IPS-18c (cell line): ENCODE measurements around the gene DNASE1L2.

Experiments
- H3K4me3 ChIP-seq: 2 replicates; pipeline ENCODE4 v1.7.0; 2013; ENCODE audit warnings: low read depth, mild to moderate bottlenecking, low read length, moderate library complexity; ENCODE audit not compliant: insufficient read depth
- H3K9me3 ChIP-seq: one replicate; pipeline ENCODE4 v1.6.1; 2013; ENCODE audit warnings: mild to moderate bottlenecking, low read length, moderate library complexity; ENCODE audit not compliant: control insufficient read depth, insufficient read depth

DNASE1L2 gene

GRCh38 chr16:2236337-2237101 is at the start of gene DNASE1L2:
Gene DNASE1L2, plus strand, starts transcription at chr16:2236444. Its CDS starts 373 bp downstream, at chr16:2236817.
- no peaks in the 10 kb centered on the region for H3K9me3 ChIP-seq
- H3K4me3 ChIP-seq, result peak within 1 kb of the TSS; percentile 51

GRCh38 chr16:2186505-2186904 is 49.7 kb upstream of the DNASE1L2 start:
- Histone ChIP-seq H3K9me3 (no peaks in the 10 kb centered on the region), H3K4me3 (no peak overlapping the region; the same call in 1 of the 2 replicates)

GRCh38 chr16:2187212-2187611 is 49.0 kb upstream of the DNASE1L2 start:
- Histone ChIP-seq H3K9me3 (no peaks in the 10 kb centered on the region), H3K4me3 (no peak overlapping the region)

GRCh38 chr16:2188395-2188794 is 47.8 kb upstream of the DNASE1L2 start:
- Histone ChIP-seq H3K9me3 (no peaks in the 10 kb centered on the region), H3K4me3 (no peak overlapping the region)

GRCh38 chr16:2189252-2189893 is 46.9 kb upstream of the DNASE1L2 start:
- no peaks in the 10 kb centered on the region for H3K9me3 ChIP-seq
- no peak overlapping the region for H3K4me3 ChIP-seq

GRCh38 chr16:2190002-2190658 is 46.1 kb upstream of the DNASE1L2 start:
- H3K9me3 ChIP-seq, result no peaks in the 10 kb centered on the region
- H3K4me3 ChIP-seq, result no peak overlapping the region

DNA sequence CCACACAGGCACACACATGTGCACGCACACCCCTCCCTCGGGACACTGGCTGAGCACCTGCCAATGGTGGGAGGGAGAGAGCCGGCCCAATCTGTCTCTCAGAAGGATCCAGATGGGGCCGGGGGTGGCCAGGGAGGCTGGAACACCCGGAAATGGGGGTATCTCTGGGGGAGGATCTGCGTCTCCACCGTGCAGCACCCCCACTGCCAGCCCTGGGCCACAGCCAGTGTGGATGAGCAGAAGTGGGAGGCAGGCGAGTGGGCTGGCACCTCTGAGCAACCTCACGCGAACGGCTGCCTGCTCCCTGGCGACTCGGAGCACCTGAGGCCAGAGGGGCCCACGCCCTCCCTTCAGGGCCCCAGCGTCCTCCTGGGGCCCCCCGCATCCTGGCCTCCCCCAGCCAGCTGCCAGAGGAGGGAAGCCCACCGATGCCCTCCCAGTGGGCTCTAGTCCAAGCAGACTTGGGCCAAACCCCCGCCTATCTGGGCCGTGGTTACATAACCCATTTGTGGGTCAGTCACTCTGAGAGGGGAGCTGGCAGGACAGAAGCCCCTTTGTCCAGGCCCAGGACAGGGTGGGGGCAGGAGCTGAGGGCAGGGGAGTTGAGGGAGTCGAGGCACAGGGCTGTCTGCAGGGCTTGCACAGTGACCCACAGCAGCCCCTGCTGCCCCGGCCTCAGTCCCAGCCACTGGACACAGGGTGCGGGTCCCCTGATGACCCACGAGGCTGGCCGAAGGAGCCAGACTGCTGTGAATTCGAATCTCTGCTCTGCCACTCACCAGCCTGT is 45.4 kb upstream of the DNASE1L2 start:
- no peaks in the 10 kb centered on the region for H3K9me3 ChIP-seq
- H3K4me3 ChIP-seq, result no peak overlapping the region

- no peak overlapping the region for H3K4me3 ChIP-seq
- H3K9me3 ChIP-seq, result no peaks in the 10 kb centered on the region
Measured at GRCh38 chr16:2191446-2191706, 44.9 kb upstream of the DNASE1L2 start.

- Histone ChIP-seq H3K4me3 (no peak overlapping the region), H3K9me3 (no peaks in the 10 kb centered on the region)
Measured at GRCh38 chr16:2194166-2194834, 41.9 kb upstream of the DNASE1L2 start.

DNA sequence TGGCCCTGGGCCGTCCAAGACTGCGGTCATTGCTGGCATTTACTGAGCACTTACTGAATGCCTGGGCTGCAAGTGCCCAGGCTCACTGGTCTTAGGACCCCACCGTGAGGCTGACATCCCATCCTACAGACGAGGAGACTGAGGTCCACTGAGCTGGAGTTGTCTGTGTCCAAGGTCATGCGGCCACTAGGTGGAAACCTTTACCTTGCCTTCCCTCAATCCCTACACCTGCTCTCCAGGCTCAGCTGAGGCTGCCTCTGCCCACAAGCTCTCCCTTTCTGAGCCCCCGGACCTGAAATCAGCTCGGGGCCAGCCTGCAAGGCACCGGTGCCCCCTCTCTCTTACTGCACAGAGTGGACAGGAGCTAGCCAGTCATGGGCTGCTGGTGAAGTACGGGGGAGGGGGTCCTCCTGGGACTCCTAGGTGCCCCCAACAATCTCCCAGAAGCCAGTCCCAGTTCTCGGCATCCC is 41.4 kb upstream of the DNASE1L2 start:
- peak overlapping the region; percentile 57; the same call in 1 of the 2 replicates for H3K4me3 ChIP-seq
- no peaks in the 10 kb centered on the region for H3K9me3 ChIP-seq

DNA sequence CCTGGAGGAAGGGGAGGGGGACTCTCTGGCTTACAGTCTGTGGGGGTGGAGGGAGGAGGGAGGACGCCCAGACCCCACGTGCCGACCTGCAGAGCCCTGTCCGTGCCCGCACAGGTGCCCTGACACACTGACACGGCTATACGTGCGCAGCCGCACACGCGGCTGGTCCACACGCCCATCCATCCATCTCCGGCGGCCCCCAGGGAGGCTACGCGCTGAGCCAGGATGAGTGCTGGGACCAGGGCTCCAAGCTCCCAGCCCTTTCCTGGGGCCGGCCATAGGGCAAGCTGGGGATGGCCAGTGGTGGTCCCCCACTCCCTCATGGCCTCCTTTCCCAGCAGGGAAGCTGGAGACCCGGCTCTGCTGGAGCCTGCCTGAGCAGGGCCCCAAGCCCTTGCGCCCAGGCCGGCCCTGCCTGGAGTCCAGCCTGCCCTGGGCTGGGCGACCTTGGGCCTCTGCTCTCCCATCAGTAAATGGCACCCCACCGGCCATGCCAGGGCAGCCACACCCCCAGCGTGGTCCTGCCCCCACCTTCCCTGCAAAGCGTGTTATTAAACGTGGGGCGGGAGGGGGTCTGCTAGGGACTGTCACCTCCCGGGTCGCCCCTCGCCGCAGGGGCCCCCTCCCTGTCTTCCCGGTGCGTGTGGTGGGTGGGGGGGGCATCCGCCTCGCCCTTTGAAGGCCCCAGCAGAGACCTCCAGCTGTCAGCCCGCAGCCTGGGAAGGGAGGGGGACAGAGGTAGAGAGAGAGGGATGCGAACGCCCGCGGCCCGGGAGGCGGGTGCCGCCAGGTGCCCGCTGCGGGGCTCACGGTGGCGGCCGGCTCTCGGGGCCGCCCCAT is 40.7 kb upstream of the DNASE1L2 start:
- H3K4me3 ChIP-seq, result peak overlapping the region; percentile 57
- no peaks in the 10 kb centered on the region for H3K9me3 ChIP-seq

DNA sequence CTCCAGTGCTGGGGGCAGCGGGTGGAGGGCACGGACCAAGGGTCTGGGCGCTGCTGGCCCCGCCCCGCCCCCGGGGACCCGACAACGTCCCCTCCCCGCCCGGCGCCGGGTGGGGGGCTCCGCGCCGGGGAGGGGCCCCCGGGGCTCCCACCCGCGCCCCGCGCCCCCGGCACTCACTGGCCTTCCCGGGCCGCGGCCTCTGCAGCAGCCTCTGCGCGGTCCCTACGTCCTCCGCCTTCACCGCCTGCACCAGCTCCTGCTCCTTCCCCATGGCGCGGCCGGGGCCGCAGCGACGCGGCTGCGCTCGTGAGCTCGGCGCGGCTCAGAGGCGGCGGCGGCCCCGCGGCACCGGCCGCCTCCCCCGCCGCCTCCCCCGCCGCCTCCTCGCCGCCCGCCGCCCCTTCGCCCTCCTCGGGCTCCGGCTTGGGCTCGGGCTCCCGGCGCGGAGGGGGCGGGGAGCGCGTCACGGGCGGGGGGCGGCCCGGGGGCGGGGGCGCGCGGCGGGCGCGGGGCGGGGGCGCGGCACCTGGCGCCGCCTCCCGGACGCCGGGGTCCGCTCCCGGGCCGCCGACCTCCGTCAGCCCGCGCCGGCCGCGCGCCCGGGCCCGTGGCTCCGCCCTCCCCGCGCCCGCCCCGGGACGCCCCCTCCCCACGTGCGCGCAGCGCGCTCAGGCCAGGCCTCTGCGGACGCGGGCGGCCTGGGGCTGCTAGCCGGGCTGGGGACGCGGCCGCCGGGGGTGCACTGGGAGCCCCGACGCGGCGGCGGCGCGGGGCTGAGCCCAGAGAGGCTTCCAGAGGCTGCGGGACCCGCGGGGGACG is 39.9 kb upstream of the DNASE1L2 start, which contains the start of gene CASKIN1:
TSS of gene CASKIN1 (minus strand) at position 444 of the 819 bp plus-strand sequence. CDS start at position 271, 173 bp downstream.
- Histone ChIP-seq H3K9me3 (no peaks in the 10 kb centered on the region), H3K4me3 (peak within 1 kb of the TSS; percentile 57)

DNA sequence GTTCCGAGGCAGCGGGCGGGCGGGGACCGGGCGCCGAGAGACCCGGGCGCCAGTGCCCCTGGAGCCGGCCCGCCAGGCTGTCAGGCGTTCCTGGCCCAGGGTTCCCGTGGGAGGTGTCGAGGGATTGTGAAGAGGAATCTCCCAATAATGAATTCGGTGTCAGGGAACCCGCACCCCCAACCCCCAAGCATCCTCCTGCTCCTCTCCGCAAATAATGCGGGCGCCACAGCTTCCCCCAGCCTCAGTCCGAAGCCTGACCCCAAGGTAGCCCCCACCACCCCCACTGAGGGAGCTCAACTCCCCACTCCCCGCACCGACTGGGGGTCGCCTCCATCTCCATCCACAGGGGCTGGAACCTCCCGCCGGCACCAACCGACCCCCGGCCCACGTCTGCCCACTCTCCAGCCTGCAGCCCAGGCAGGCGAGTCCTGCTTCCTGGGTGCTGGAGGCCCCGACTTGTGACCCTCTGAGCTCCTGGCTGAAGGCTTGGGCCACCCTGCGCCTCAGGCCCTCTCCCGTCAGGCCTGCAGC is 39.2 kb upstream of the DNASE1L2 start:
- H3K4me3 ChIP-seq, result peak overlapping the region; percentile 51
- H3K9me3 ChIP-seq, result no peaks in the 10 kb centered on the region

DNA sequence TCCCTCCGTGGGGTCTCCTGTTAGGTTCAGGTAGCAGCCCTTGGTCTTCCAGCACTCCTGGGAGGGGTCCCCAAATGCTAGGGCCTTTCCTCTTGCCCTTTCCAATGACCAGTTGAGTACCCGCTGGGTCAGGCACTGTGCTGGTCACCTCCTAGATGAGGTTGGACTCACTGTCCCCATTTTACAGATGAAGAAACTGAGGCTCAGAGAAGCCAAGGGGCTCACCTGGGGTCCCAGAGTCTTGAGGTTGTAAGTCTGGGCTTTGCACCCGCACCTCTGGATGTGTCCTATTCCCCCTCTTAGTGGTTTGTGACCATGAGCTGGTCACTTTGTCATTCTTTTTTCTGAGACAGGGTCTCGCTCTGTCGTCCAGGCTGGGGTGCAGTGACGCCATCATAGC is 38.5 kb upstream of the DNASE1L2 start:
- Histone ChIP-seq H3K4me3 (no peak overlapping the region), H3K9me3 (no peaks in the 10 kb centered on the region)

GRCh38 chr16:2198283-2198682 is 38.0 kb upstream of the DNASE1L2 start:
- no peaks in the 10 kb centered on the region for H3K9me3 ChIP-seq

More at GRCh38 chr16:2198283-2198682, 38.0 kb upstream of the DNASE1L2 start:
- H3K4me3 ChIP-seq, result no peak overlapping the region
